GM19035 (cell line): ENCODE results near the gene ATRNL1.

Source experiments
- ATAC-seq: cut with Tn5 transposase; IDR thresholded peaks from one replicate; pipeline ENCODE4 v1.9.1; 2021; ENCODE audit not compliant: unreplicated experiment

Gene ATRNL1

GRCh38 chr10:115882021-115882420 lies 788.9 kb downstream of the ATRNL1 start:
- no peak for ATAC-seq

DNA sequence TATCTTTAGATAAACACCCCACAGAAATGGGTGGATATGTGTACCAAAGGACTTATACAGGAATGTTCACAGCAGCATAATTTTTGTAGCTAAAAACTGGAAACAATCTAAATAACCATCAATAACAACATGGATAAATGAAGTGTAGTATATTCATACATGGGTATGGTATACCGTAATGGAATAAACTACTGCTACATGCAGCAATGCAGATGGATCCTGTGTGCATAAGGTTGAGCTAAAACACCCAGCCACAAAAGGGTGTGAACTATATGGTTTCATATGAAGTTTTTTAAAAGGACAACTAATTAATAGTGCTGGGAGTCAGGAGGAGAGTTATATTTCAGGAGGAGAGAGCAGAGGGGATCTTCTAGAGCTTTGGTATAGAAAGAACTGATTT lies 790.2 kb downstream of the ATRNL1 start:
- ATAC-seq, result no peak

DNA sequence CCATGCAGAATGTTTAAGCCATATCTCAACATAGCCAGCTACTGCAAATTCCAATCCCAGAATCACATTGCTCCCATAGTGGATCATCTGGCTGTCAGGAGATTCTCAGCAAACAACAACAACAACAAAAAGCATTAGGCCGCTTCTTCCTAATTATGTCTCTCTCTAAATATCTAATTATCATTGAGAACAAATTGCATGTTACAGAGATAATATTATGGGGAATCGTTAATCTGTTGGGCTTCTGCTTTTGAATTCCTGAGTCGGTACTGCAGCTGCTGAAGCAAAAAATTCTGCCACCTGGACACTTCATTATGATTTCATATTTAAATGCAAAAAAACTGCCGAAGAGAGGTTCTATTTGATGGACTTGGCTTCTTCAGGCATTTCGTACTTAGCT lies 791.2 kb downstream of the ATRNL1 start:
- no peak for ATAC-seq

- no peak for ATAC-seq
Measured at GRCh38 chr10:115895166-115895565, 802.0 kb downstream of the ATRNL1 start.

GRCh38 chr10:115898242-115898641 lies 805.1 kb downstream of the ATRNL1 start:
- ATAC-seq, result no peak

GRCh38 chr10:115902596-115902995 lies 809.4 kb downstream of the ATRNL1 start:
- ATAC-seq, result no peak

DNA sequence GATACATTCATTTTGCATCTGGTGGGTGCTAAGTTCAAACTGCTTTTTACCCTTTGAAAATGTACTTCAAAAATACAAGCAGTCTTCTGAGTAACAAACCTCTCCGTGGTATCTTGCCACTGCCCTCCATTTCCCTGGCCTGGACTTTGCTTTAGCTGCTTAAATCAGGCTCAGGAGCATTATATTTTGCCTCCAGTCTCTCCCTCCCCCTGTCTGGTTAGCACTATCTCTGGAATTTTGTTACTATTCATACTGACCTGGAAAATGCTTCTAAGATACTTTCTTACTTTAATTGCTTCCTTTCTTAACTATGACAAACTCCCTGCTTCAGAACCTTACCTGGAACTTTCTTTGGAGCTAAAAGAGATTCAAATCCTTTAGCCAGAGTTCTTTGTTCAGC lies 810.0 kb downstream of the ATRNL1 start:
- ATAC-seq, result no peak

DNA sequence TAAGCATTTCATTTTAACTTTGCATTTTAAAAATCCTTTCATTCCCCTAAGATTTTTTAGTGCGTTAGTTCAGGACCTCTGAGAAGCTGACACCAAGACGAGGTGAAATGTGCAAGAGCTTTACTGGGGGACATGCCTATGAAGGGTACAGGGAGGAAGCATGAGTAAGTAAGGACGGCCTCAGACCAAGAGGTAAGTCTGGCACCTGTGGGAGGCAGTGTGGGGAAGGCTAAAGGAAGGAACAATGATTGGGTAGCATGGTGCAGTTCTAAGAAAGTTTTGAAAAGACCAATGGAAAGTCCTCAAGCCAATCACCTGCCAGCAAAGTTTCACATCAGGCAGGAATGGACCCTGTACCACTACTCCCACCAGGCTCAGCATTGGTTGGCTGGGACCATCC lies 810.7 kb downstream of the ATRNL1 start:
- ATAC-seq, result no peak

GRCh38 chr10:115909037-115909436 lies 815.9 kb downstream of the ATRNL1 start:
- ATAC-seq, result no peak

DNA sequence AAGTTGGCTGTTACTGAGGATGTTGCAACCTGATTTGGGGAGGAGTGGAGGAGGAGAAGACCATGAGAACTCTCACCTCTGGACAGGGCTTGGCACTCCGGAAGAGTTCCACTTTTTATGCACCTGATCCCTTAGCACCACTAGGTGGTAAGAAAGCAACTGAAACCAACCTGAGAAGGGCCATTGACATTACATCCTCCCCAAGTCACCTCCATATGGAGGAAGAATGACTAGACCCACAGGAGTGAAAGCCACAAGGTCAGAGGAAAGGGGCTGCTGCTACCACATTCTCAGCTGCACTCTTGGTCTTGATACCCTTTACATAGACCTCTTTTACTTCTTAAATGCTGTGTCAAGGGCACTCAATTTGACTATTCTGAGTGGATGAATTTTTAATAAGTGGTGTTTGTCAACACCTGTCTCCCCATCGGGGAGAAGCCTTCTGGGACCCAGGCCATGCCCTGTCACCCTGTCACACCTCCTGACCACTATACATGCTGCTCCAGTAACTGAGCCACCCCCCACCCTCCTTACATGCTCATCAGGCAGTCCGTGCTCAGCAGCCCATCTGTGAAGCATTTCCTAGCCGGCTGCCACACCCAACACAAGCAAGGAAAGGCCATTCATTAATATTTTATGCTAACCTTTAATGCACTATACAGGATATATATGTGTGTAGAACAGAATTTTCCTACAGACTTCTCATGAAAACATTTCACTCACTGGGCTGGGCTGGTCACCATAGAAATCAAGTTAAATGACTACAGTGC lies 817.0 kb downstream of the ATRNL1 start:
- no peak for ATAC-seq

DNA sequence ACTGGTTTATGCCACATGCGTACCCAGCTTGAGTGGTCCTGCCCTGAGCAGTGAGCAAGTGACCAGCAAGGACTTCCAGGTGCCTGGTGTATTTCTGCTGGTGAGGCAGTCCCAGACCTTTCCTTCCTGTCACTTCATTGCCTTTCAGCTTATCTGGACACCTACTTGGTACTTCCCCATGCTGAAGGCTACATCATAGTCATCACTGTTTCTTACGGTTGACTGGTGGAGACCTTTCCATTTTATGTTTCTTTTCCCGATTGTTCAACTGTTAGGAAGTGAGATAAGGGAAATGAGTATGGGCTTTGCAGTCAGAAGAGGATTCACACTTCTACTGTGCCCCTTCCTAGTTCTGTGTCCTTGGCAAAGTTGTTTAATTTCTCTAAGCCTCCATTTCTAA lies 821.3 kb downstream of the ATRNL1 start:
- no peak for ATAC-seq

DNA sequence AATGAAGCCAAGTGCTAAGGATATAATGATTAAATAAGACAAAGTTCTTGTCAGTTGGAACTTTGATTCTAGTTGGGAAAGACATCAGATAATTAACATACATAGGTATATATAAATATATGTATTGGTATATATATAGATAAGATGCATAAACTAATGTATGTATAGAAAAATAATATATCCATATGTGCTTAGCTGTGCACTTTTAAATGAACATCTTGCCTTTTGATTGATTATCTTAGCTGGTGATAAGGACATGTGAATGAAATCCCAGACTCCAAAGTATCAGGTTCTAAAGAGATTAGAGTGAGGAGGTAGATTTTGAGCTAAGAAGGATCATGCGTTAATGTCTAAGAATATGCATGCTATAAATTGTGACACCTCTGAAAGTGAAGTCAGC lies 822.3 kb downstream of the ATRNL1 start:
- no peak for ATAC-seq

DNA sequence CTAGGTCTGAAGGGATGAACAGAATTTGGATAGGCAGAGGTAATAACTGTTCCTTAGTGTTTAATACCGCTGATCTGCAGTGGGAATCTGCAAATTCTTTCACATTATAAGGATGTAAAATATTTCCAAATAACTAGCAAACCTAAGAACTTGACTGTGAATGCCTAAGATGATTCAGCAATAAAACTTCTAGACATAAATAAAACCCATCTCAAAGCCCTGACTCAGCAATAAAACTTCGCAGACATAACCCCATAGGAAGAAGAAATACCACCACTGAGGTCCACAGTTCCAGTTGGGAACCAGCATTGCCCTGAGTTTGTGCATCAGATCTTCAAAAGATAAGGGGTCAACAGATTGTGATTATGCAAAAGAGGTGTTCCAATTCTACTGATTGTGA lies 825.6 kb downstream of the ATRNL1 start:
- no peak for ATAC-seq

DNA sequence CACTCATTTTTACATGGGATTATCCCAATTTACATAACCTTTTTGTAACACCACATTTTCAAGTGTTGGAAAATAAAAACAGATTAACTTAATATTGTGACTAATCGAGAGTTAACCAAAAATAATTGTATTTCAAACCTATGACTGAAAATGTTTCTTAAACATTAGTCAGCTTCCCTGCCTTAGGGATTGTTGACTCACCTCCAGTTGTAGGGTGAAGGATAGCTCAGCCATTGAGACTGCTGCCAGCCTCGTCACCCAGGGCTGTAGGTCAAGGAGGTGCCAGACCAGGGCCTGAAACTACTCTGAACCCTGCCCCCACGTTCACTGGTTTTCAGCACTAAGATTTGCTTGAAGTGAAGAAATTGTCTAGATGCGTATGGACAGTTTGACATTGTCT lies 828.6 kb downstream of the ATRNL1 start:
- ATAC-seq, result no peak

GRCh38 chr10:115931309-115931708 lies 838.1 kb downstream of the ATRNL1 start:
- ATAC-seq, result no peak

GRCh38 chr10:115932099-115932498 lies 838.9 kb downstream of the ATRNL1 start:
- no peak for ATAC-seq

GRCh38 chr10:115933098-115933497 lies 839.9 kb downstream of the ATRNL1 start:
- no peak for ATAC-seq

DNA sequence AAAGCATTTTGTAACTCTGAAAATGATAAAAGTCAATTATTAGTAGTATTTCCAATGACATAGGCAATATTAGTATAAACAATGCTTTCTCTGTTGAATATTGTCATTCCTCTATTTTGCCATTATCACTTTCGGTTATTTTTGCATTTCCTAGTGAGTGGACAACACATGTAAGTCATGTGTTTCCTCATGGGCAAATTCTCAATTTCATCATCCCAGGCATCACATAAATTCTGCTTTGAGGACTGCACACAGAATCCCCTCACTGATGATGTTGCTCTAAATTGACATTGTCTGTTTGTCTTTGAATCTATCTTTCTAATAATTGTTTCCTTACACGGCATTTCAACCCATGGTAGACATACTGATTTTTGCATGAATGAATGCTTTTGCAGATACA lies 842.6 kb downstream of the ATRNL1 start:
- no peak for ATAC-seq

GRCh38 chr10:115936926-115937767 lies 844.0 kb downstream of the ATRNL1 start:
- no peak for ATAC-seq

DNA sequence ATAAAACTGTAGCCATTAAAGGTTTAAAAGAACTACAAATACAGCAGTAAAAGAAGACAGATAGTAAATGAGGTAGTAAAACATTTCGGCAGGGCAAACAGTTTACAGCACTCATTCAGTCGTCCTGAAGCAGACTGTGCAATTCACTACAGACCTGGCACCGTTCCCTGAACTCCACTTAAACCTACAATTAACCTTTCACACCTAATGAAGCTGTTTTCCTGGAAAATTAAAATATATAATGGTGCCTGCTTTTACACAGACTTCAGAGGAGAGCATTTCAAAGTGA lies 844.5 kb downstream of the ATRNL1 start:
- no peak for ATAC-seq

- ATAC-seq, result no peak
Measured at GRCh38 chr10:115939101-115939854, 846.1 kb downstream of the ATRNL1 start.

DNA sequence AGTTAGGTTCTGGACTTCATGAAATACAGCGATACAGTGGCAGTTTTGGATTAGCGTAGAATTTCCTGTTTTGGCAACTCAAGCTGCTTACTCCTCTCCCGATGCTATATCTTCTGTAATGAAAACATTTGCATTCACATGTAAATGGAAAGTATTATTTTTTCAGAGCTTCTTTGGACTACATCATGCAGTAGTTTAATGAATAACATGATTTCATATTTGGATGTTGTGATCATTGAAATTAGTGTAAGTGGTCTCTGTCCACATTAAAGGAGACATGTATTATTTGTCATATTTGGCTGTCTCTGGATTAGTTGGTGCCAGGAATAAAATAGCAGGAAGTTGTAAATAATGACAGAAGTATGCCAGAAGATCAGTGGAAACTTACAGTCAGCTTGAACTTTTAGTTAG lies 848.2 kb downstream of the ATRNL1 start:
- no peak for ATAC-seq
